Vagina (tissue), 2 donors: ENCODE results near the gene BSPRY. TPM values are rescaled to one million over a fixed set of nuclear protein-coding genes. Genes with fewer than 3 reads are reported as not detected.
A peak's percentile ranks its signal among the peaks of the same experiment; 100 is the strongest.
"Not testable (repeated sequence)": the region's sequence is repeated elsewhere in the genome, so short reads cannot be mapped to it uniquely, and the experiment has no call there.

ENCODE experiments used
- DNase-seq, 2 donors: peaks; one replicate each; pipeline ENCODE4 v3.0.0-alpha.2; 2017; ENCODE audit errors: extremely low spot score in 2 of 2
- H3K27ac ChIP-seq: fragments of 200-600 bp; sonication (generic); one replicate; pipeline ENCODE4 v1.5.1; 2019
- H3K27me3 ChIP-seq: fragments of 200-600 bp; sonication (generic); one replicate; pipeline ENCODE4 v1.5.1; 2019
- H3K36me3 ChIP-seq, 2 donors: fragments of 200-600 bp; sonication (generic); one replicate each; pipeline ENCODE4 v1.5.1; 2017 to 2019
- H3K4me1 ChIP-seq: fragments of 200-600 bp; sonication (generic); one replicate; pipeline ENCODE4 v1.5.1; 2019
- H3K4me3 ChIP-seq, 2 donors: fragments of 200-600 bp; sonication (generic); 1 replicate in 1 of 2; 2 replicates in 1 of 2; pipeline ENCODE4 v1.5.1; 2016 to 2019
- H3K9me3 ChIP-seq: fragments of 200-600 bp; sonication (generic); one replicate; pipeline ENCODE4 v1.5.1; 2019
- POLR2A ChIP-seq, 2 donors: fragments of 450-650 bp; IDR thresholded peaks; one replicate each; pipeline ENCODE4 v1.6.1; 2017; ENCODE audit warnings: antibody characterized with exemption in 2 of 2, mild to moderate bottlenecking in 2 of 2, moderate library complexity in 2 of 2
- POLR2AphosphoS5 ChIP-seq, 2 donors: sonication (generic); formaldehyde crosslinking; IDR thresholded peaks; one replicate each; pipeline ENCODE4 v1.9.0; 2017; ENCODE audit warnings: antibody characterized with exemption in 2 of 2, mild to moderate bottlenecking in 2 of 2, low read depth in 1 of 2; ENCODE audit not compliant: insufficient read depth in 1 of 2
- intact Hi-C: fragments of 100-400 bp; cut with DNase I; formaldehyde crosslinking; loops from one replicate; pipeline ENCODE4 v1.15.1; 2023
- total RNA-seq: library from RNA; depleted of rRNA; stranded (reverse); fragments of >200 nt; gene quantifications from one replicate; pipeline ENCODE4 v1.2.3, GENCODE V29; 2016
- TF ChIP-seq, protein P1 (sequence below), 3 experiments: fragments of 450-650 bp in 2 of 3; fragments of 200-600 bp in 1 of 3; sonication (generic) in 1 of 3; IDR thresholded peaks; one replicate each; pipeline ENCODE4 v1.5.1; 2017 to 2019; ENCODE audit warnings: antibody characterized with exemption in 3 of 3, mild to moderate bottlenecking in 2 of 3, moderate library complexity in 2 of 3

The BSPRY gene
- total RNA-seq, 1 donor from 2014 or later = 3.9 TPM

DNA sequence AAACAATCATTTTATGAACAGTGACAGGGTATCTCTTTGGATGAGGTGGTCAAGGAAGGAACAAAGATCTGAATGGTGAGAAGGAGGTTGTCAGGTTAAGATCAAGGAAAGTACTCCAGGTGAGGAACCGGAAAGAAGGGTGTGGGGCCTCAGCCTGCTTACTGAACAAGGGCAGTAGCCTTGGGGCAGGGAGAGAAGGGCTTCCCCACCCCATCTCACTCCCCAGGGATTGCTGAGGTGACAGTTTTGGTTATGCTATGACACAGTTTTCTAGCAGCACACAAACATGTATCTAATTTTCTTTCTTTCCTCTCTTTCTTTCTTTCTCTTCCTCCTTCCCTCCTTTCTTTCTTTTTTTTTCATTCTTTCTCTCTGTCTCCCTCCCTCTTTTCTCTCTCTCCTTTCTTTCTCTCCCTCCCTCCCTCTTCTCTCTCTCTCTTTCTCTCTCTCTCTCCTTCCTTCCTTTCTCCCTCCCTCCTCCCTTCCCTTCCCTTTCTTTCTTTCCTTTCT, 31.6 kb downstream of the BSPRY start:
- H3K4me1 ChIP-seq = peaks cover 10% of the 10 kb centered on the region
- no peak overlapping the region for H3K27ac ChIP-seq
- TF ChIP-seq POLR2A (IDR thresholded peaks at IDR 0.05) (no peak), POLR2AphosphoS5 (IDR thresholded peaks at IDR 0.05; ENCODE audit: insufficient read depth in 1 of 2, low read depth in 1 of 2) (no peak)
- TF ChIP-seq, protein P1, sequence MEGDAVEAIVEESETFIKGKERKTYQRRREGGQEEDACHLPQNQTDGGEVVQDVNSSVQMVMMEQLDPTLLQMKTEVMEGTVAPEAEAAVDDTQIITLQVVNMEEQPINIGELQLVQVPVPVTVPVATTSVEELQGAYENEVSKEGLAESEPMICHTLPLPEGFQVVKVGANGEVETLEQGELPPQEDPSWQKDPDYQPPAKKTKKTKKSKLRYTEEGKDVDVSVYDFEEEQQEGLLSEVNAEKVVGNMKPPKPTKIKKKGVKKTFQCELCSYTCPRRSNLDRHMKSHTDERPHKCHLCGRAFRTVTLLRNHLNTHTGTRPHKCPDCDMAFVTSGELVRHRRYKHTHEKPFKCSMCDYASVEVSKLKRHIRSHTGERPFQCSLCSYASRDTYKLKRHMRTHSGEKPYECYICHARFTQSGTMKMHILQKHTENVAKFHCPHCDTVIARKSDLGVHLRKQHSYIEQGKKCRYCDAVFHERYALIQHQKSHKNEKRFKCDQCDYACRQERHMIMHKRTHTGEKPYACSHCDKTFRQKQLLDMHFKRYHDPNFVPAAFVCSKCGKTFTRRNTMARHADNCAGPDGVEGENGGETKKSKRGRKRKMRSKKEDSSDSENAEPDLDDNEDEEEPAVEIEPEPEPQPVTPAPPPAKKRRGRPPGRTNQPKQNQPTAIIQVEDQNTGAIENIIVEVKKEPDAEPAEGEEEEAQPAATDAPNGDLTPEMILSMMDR (IDR thresholded peaks at IDR 0.05) = no peak
- intact Hi-C loops = no loop called here
- H3K36me3 ChIP-seq = no peaks in the 10 kb centered on the region
- no peak overlapping the region for H3K4me3 ChIP-seq
- H3K9me3 ChIP-seq = no peaks in the 10 kb centered on the region
- H3K27me3 ChIP-seq = no peaks in the 10 kb centered on the region
- DNase-seq = no peak

DNA sequence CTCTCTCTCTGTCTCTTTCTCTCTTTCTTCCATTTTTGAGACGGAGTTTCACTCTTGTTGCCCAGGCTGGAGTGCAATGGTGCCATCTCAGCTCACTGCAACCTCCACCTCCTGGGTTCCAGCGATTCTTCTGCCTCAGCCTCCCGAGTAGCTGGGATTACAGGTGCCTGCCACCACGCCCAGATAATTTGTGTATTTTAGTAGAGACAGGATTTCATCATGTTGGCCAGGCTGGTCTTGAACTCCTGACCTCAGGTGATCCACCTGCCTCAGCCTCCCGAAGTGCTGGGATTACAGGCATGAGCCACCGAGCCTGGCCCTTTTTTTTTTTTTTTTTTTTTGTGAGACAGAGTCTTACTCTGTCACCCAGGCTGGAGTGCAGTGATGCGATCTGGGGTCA, 32.1 kb downstream of the BSPRY start:
- H3K9me3 ChIP-seq, DNase-seq, H3K4me3 ChIP-seq, H3K36me3 ChIP-seq, H3K27me3 ChIP-seq, intact Hi-C loops, H3K4me1 ChIP-seq: not testable (repeated sequence)
- peak overlapping the region; percentile 69 for H3K27ac ChIP-seq

DNA sequence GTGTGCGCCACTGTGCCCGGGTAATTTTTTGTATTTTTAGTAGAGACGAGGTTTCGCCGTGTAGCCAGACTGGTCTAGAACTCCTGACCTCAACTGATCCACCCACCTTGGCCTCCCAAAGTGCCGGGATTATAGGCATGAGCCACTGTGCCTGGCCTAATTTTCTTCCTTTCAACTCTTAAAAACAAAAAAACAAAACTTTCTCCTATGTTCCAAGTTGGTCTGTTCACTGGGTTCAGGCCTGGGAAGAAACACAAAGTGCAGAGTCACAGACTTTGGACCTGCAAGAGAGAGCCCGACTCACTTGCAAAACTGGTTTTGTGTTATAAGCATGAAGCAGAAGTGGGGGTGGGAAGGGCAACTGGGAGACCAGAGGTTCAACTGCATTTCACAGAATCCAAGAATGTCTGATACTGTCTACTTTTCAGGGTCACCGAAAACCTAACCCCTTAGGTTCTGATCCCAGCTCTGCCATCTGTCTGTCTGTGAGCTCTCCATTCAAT, 32.6 kb downstream of the BSPRY start:
- Histone ChIP-seq H3K27me3 (no peaks in the 10 kb centered on the region), H3K9me3 (no peaks in the 10 kb centered on the region), H3K4me3 (no peak overlapping the region), H3K27ac (peak overlapping the region; percentile 69), H3K36me3 (no peaks in the 10 kb centered on the region), H3K4me1 (peaks cover 9% of the 10 kb centered on the region)
- TF ChIP-seq, protein P1 (IDR thresholded peaks at IDR 0.05) = no peak
- TF ChIP-seq POLR2A (IDR thresholded peaks at IDR 0.05) (no peak), POLR2AphosphoS5 (IDR thresholded peaks at IDR 0.05; ENCODE audit: insufficient read depth in 1 of 2, low read depth in 1 of 2) (no peak)
- no peak for DNase-seq
- intact Hi-C loops = no loop called here

DNA sequence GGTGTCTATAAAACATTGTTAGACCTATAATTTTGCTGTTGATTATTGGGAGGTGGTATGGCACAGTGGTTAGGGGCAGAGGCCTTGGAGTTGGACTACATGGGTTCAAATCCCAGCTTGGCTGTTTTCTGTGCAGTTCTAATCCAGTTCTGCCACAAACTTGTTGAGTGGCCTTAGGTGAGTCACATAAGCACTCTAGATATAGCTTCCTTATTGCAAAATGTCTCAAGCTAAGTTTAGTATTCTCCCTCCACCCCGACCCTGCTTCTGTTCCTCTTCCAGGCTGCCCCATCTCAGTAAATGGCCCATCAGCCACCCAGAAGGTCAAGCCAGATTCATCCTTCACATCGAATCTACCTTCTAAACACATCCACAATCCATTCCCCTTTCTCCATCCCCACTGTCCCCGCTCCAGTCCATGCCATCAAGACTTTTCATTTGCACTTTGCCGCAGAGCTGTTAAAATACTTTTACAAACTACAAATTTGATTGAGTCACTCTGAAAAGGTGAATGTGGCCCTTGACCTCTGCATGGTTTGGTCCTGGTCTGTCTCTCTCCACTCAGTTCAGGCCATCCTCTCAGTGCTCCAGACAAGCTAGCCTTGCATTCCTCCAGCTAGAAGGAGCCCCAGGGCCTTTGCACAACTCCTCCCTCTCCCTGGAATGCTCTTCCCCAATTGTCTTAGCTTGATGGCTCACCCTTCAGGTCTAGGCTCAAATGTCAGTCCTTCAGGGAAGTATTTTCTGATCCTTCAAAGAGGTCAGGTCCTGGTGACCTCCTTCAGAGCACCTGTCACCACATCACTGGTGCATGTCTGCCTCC, 37.4 kb downstream of the BSPRY start:
- Histone ChIP-seq H3K27ac (no peak overlapping the region), H3K9me3 (no peaks in the 10 kb centered on the region), H3K4me3 (no peak overlapping the region), H3K27me3 (no peaks in the 10 kb centered on the region), H3K36me3 (peaks cover 0 to 33% of the 10 kb centered on the region in 2 donors), H3K4me1 (no peaks in the 10 kb centered on the region)
- DNase-seq = no peak
- TF ChIP-seq POLR2AphosphoS5 (IDR thresholded peaks at IDR 0.05; ENCODE audit: insufficient read depth in 1 of 2, low read depth in 1 of 2) = no peak
- TF ChIP-seq, protein P1 (IDR thresholded peaks at IDR 0.05) = no peak
- no peak for TF ChIP-seq POLR2A (IDR thresholded peaks at IDR 0.05)
- intact Hi-C loops = no loop called here

DNA sequence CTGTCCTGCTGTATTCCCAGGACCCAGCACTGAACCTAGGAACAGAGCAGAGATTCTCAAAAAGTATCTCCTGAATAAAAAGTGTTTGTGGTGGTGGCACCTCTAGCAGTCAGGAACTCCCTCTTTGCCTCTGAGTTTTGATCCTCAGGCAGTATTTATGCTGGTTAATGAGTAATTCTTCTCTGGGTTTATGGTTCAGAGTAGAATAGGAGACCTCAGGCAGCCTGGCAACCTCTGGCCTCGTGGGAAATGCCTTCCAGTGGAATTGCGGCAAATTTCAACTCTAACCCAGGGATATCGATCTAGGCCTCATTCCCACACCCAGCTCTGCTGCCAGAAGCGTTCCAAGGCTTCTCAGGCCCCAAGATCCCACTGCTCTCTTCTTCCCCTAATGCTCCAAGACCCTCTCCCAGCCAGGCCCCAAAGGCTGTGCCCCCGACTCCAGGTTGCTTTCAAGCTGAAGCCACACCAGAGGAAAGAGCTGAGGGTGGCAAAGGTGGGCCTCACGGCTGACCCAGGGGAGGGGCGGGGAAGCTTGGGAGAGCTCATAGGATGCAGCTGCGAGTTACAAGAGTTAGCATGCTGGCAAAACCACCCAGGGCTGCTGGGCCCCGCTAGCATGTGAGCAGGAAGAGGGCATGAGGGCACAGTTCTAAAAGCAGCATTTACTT, 38.4 kb downstream of the BSPRY start:
- TF ChIP-seq, protein P1 (IDR thresholded peaks at IDR 0.05) = no peak
- no peak for TF ChIP-seq POLR2AphosphoS5 (IDR thresholded peaks at IDR 0.05; ENCODE audit: insufficient read depth in 1 of 2, low read depth in 1 of 2)
- TF ChIP-seq POLR2A (IDR thresholded peaks at IDR 0.05) = no peak
- intact Hi-C loops = no loop called here
- Histone ChIP-seq H3K27ac (no peak overlapping the region), H3K4me3 (no peak overlapping the region), H3K4me1 (no peaks in the 10 kb centered on the region), H3K27me3 (no peaks in the 10 kb centered on the region), H3K36me3 (peaks cover 0 to 41% of the 10 kb centered on the region in 2 donors), H3K9me3 (no peaks in the 10 kb centered on the region)
- DNase-seq = no peak
